NCI-H2171 (cell line): Measurements from ENCODE around the gene CCRL2.
"Not testable (repeated sequence)": the region's sequence is repeated elsewhere in the genome, so short reads cannot be mapped to it uniquely, and the experiment has no call there.

Experiments used
- DNase-seq: peaks from one replicate; lab custom pipeline; 2025; lab: John Stamatoyannopoulos, UW

The CCRL2 gene

GRCh38 chr3:46380471-46381221, 26.4 kb upstream of the CCRL2 start:
- no peak for DNase-seq

GRCh38 chr3:46381625-46382024, 25.4 kb upstream of the CCRL2 start:
- no peak for DNase-seq

- DNase-seq: no peak
Measured at GRCh38 chr3:46383211-46383950, 23.7 kb upstream of the CCRL2 start.

- no peak for DNase-seq
Measured at GRCh38 chr3:46383951-46384330, 23.1 kb upstream of the CCRL2 start.

GRCh38 chr3:46386205-46386604, 20.9 kb upstream of the CCRL2 start:
- no peak for DNase-seq

- not testable (repeated sequence) for DNase-seq
Measured at GRCh38 chr3:46388847-46389246, 18.2 kb upstream of the CCRL2 start.

- no peak for DNase-seq
Measured at GRCh38 chr3:46389306-46389705, 17.8 kb upstream of the CCRL2 start.

- not testable (repeated sequence) for DNase-seq
Measured at GRCh38 chr3:46391526-46391925, 15.5 kb upstream of the CCRL2 start.

- DNase-seq: no peak
Measured at GRCh38 chr3:46393011-46393410, 14.0 kb upstream of the CCRL2 start.

GRCh38 chr3:46393554-46394434, 13.3 kb upstream of the CCRL2 start:
- no peak for DNase-seq

GRCh38 chr3:46395210-46395661, 11.8 kb upstream of the CCRL2 start:
- DNase-seq: no peak

- no peak for DNase-seq
Measured at GRCh38 chr3:46395766-46396530, 11.1 kb upstream of the CCRL2 start.

- DNase-seq: no peak
Measured at GRCh38 chr3:46397111-46397510, 9.9 kb upstream of the CCRL2 start.

- DNase-seq: no peak
Measured at GRCh38 chr3:46398186-46398955, 8.7 kb upstream of the CCRL2 start.

- no peak for DNase-seq
Measured at GRCh38 chr3:46399098-46399497, 8.0 kb upstream of the CCRL2 start.

- no peak for DNase-seq
Measured at GRCh38 chr3:46399557-46399956, 7.5 kb upstream of the CCRL2 start.

- DNase-seq: no peak
Measured at GRCh38 chr3:46400000-46400734, 6.9 kb upstream of the CCRL2 start.

- DNase-seq: no peak
Measured at GRCh38 chr3:46400846-46401245, 6.2 kb upstream of the CCRL2 start.

- no peak for DNase-seq
Measured at GRCh38 chr3:46401579-46401978, 5.5 kb upstream of the CCRL2 start.

- DNase-seq: not testable (repeated sequence)
Measured at GRCh38 chr3:46402902-46403301, 4.2 kb upstream of the CCRL2 start.
